NCI-H1048 (cell line): ENCODE results near the gene HBS1L.

Source experiments
- DNase-seq: peaks from one replicate; lab custom pipeline; 2025; lab: John Stamatoyannopoulos, UW

HBS1L gene

DNA sequence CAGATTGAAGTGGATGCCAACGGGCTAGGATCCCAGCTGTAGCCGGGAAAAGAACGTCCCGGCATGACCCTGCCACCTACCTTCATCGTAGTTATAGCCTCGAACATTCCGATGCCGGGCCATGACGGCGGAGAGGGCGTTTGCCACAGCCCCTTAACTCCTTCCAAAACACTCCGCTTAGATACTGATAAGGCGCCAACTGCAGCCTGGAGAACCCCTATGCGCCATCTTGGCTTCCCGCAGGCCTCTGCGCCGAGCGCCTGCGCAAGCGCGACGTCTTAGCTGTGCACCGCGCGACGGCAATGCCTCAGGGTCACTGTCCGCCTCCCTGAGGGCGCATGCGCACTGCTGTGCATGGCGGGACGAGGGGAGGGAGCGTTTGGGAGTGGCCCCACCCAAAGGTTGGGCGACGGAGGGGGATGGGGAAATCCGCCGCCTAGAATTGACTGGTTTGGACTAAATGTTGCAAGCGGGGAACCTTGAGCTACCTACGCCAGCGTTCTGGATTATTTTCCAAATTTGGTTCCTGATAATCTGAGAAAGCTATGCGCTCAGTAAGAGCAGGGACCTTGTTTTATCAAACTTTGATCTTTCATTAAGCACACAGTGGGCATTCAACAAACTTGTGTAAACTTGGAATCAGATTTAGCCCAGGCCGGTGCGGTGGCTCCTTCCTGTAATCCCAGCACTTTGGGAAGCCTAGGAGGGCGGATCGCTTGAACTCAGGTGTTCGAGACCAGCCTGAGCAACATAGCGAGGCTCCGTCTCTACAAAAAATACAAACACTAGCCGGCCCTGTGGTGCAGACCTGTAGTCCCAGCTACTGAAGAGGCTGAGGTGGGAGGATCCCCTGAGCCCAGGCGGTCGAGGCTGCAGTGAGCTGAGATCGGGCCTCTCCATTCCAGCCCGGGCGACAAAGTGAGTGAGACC lies at the start of gene HBS1L:
HBS1L (minus strand) TSS at position 254 of the 930 bp plus-strand sequence; CDS start at position 123, 131 bp downstream.
- peak; percentile 89 for DNase-seq

DNA sequence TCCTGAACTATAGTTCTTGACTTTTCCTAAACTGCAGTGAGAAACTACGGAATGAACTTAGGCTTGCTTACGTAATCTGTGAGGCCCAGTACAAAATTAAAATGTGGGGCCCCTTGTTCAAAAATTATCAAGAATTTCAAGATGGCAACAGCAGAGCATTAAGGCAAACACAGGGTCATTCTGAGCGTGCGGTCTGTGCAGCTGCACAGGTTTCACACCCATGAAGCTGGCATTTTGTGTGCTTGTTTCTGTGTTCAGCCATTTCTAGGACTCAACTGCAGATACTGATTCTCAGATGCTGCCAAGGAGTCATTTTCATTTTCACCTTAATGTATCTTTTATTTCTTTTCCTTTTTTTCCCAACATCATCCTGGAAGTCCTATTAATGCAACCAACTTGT lies 49.6 kb upstream of the HBS1L start:
- no peak for DNase-seq

DNA sequence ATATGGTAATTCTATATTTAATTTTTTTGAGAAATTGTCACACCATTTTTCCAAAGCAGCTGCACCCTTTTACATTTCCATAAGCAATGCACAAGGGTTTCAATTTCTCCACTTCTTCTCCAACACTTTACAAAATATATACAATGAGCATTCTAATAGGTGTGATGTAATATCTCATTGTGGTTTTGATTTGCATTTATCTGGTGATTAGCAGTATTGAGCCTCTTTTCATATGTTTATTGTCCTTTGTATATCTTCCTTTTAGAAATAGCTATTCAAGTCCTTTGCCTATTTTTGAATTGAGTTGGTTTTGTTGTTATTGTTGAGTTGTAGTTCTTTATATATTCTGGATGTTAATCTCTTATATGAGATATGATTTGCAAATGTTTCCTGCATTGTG lies 47.6 kb upstream of the HBS1L start:
- no peak for DNase-seq

DNA sequence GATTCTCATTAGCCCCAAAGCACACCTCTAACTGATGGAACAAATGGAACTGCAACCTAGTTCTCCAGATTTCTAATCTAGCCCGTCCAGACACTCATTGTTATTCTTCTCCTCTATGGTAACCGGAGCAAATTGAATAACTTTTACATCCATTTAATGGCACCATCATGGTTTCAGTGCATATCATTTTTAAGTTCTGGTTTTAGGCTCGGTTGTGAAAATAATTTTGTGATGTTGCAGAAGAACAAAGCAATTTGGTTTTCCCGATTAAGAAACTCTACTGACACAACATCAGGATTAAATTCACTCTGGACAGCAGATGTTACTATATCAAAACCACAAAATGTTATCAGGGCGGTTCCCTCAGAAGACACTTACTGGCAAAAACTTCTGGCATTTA lies 42.5 kb upstream of the HBS1L start:
- DNase-seq: no peak

DNA sequence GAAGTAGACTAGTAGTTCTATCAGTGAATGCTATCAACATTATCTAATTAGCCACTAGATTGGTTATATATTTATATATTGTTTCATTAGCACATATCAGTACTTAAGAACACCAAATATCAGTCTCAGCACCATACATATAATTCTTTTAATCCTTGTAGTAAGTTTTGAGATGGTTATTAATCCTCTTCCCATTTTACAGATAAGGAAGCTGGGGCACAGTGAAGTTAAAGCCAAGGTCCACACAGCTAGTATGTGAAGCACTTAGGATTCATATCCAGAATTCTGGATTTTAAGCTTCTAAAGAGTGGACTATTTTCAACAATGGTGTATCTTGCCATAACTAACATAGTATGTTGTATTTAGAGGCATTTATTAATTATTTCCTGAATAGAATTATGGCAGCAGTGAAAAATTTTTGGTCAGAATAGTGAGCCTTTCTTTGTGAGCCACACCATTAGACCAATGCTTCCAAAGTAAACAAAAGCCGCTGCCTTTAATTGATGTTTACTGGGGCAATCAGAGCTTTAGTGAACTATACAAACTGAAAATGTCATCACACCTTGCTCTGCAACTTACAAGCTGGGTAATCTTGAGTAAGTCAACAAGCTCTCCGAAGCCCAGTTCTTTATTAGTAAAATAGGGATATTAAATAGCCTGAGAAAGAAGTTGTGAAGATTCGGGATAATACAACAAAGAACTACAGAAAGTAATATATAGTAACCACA lies 41.9 kb upstream of the HBS1L start:
- no peak for DNase-seq

DNA sequence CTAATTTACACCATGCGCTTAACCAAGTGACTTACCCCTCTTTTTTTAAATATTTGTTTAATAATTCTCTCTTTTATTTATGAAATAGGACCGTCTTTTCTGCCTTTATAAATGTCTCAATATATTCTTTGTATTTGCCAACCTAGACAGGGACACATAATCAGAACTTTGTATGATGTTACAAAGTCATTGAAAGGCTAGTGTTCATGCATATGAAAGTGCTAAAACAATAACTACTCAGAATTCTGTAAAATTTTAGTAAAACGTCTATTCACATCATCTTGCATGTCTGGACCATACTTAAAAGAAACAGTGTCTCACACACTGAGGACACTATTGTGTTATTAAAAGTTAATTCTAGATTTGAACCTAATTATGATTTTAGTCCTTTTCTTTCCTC lies 41.1 kb upstream of the HBS1L start:
- DNase-seq: no peak

DNA sequence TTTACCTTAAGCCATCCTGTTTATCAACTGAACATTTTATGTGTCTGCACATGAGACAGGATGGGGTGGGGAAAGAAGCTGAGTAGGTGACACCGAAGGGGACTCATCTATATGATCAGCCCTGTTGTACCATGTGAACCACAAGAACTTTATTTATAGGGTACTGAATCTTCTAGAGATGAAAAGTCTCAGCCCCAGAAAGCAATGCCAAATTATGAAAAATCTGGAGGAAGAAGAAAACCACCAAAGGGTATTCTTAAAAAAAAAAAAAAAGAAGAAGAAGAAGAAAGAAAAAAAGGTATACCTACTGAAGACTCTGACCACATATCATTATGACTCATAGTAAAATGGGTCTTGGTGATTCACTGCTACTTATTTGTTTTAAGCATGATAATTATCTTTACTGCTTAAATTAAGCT lies 39.8 kb upstream of the HBS1L start:
- no peak for DNase-seq

DNA sequence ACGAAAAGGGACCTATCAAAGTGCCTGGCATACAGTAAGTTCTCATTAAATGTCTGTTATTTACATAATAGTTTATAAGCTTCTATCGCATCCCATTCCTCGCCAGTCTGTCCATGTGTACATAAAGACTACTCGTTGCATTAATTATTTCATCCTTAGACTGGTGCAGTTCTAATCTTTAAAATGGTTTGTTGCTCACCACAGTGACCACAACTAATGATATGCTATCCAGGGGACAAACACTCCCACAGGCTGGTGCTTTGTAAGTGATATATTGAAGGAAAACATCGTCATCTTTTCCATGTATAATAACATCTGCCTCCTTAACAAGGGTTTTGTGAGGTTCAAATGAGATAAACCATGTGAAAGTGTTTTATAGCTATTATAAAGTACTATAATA lies 39.0 kb upstream of the HBS1L start:
- no peak for DNase-seq

DNA sequence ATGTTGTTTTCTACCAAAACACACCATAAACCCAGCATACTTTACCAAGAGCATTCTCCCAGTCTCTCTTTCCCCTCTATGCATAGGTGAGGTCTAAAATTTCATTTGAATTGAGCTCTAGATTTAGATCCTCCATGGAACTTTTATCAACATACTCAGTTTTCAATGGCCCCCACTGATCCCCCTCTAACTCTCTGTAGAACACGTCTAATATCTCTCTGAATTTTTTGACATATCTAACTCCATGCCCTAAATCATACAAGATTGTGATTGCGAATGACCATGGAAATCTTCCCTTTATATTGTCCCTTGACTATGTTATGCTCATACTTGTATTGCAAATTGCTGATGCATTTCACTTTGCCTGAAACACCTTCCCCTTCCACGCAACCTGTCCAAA lies 38.1 kb upstream of the HBS1L start:
- no peak for DNase-seq

DNA sequence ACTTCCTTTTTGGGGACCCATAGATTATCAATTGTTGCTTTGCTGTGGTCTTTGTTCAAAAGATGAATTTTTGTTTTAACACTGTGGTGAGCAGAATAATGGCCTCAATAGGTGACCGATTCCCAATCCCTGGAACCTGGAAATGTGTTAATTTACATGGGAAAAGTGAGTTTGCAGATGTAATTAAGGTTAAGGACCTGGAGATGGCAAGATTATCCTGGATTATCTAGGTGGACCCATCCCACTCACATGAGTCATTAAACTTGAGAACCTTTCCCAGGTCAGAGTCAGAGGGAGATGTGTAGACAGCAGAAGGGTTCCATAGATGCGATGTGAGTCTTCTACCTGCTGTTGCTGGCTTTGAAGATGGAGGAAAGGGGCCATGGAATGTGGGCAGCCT lies 36.2 kb upstream of the HBS1L start:
- no peak for DNase-seq

DNA sequence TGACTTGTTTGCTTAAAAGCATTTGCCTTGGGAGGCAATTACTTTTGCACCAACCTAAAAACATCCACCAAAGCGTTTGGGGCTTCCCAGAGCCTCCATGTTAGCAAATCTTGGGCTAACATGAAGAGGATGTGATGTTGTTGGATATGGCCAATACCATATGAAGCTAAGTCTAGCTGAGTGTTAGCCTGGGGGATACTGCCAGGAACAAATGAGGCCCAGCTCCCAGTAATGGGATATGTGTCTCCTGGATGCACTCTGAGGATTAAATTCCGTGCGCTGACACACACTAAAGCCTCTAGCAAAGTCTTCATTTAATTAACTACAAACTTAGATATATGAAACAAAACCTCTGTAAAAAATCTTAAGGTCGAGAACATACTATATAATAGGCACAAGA lies 35.3 kb upstream of the HBS1L start:
- no peak for DNase-seq

DNA sequence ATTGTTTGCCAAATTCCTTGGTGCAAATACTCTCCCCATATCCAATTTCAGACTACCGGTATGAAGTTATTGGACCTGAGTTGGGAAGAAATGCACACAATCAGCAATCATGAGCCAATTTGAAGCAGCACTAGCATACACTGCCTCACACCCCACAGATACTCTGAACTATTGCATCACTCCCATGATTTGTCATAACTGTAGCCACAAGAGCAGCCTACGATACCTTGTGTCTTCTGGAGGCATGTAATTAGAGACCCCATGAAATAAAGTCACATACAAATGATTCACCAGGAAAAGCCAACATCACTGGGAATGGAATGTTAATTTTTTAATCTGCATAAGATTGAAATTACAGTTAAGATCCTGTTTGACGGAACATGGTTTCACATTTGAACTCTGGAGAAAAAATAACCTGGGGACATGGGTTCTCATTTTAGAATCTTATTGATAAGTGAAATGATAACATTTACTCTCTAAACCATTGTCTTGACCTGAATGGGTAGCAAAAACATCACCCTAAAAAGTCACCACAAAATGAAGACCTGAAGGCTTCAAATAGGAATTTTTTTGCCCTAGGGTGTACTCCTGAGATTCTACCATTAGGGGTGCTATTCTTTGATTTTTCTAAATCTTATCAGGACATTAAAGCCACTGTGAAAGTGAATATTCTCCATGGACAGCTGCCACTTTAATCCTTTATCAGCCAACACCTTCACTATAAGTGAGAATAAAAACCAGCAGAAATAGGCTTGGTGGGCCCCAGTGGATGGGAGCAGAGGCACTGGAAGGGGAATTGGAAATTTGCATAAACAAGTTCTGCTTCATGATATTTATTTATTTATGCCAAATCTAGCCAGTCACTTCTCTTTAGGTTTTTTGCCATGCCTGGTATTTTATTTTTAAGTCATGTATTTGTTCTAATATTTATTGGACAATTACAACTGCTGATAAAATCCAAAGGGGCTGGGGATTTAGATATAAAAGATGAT lies 34.5 kb upstream of the HBS1L start:
- DNase-seq: no peak

DNA sequence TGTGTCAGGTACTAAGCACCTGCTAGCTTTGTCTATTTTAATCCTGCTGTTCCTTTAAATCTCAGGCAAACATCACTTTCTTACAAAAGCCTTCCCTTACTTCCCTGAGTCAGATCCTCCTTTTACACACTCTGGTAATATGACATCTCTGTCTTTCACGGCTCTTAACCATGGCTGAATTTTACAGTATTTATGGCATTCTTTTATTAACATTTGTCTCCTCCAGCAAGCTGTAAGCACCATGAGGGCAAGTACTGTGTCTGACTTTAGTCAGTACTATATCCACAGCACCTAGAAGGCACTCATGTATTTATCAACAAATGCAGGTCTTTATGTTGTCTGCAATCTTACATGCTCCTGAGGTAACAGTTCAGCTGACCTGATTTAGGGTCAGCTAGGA lies 33.7 kb upstream of the HBS1L start:
- no peak for DNase-seq

DNA sequence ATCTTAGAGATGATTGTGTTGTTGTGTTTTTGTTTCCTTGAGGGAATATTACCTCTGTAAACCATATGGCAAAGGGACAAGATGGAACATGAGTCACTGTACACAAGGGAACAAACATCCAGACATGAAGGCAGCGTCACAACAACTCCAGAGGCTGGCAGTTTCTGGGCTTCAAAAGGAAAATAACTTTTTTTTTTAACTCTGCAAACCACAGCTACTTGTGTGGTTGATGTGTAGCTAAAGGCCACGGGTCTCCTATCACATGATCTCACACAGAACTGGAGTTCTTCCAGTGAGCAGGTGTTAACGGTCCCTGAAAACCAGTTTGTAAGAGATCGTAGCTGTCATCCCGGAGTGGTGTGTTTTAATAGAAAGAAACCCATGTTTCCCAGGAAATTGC lies 33.2 kb upstream of the HBS1L start:
- DNase-seq: no peak

DNA sequence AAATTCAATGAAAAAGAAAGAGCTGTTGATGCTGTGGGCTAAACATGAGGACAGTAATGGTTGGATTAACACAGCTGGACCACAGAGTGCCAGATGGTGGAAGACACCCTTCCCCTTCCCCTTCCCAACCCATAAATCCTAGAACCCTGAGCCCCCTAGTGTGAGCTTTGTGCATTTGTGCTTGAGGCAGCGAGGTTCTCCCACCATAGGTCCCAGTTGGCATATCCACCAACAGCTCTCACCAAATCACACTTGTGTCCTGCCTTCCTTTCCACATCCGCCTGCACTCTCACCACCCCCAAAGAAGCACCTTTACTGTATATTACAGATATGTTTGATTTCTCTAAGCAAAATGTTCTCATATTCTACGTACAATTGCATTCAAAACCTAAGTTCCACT lies 32.8 kb upstream of the HBS1L start:
- DNase-seq: no peak

DNA sequence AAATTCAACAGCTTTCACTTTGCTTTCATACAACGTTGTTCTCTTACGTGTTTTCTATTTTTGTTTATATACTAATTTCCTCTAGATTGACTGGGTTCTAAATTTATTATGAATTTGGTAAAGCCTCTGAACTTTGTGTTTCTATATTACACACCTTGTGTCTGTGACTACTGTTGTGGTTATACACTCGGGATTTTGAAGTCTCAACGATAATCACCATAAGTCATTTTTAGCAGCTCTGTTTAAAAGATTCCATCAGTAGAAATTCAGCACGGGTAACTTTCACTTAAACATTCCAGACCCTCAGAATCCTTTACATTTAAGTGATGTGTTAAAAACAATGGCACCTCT lies 31.8 kb upstream of the HBS1L start:
- DNase-seq: no peak

DNA sequence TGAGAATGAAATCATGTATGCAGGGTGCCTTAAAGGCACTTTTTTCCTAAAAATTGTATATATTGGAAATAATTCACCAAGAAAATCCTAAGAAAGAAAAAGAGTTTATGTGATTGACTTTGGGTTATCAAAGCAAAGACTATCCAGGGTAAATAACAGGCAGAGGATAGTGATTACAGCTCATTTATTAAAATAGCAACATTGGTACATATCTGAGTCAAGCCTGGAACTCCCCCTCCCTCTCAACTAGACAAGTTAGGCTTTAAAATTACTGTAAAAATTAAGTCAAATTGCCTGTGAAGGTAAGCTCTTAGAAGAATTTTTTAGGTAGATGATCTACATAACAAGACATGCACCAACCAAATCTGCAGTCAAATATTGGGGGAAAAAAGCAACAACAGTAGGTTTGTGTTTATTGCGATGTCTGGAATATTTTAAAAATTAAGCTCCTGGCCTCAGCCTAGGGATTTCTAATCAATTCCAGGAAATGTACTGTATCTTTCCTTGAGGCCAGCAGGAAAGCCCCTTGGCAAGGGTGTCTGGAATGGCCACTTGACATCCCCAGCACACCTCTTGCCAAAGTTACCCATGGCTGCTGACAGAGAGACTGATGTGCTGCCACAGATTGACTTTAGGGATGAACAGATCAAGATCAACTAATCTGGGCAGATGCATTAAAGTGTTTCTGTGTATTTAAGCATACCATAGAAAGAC lies 31.2 kb upstream of the HBS1L start:
- DNase-seq: no peak

DNA sequence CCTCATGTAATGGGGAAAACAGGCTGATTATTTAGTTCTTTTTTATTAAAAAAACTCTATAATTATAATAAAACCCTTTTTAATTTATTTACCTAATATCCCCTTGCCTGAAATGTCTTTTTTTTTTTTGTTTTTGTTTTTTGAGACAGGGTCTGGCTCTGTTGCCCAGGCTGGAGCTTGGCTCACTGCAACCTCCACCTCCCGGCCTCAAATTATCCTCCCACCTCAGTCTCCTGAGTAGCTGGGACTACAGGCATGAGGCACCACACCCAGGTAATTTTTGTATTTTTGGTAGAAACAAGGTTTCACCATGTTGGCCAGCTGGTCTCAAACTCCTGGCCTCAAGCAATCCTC lies 30.3 kb upstream of the HBS1L start:
- no peak for DNase-seq

DNA sequence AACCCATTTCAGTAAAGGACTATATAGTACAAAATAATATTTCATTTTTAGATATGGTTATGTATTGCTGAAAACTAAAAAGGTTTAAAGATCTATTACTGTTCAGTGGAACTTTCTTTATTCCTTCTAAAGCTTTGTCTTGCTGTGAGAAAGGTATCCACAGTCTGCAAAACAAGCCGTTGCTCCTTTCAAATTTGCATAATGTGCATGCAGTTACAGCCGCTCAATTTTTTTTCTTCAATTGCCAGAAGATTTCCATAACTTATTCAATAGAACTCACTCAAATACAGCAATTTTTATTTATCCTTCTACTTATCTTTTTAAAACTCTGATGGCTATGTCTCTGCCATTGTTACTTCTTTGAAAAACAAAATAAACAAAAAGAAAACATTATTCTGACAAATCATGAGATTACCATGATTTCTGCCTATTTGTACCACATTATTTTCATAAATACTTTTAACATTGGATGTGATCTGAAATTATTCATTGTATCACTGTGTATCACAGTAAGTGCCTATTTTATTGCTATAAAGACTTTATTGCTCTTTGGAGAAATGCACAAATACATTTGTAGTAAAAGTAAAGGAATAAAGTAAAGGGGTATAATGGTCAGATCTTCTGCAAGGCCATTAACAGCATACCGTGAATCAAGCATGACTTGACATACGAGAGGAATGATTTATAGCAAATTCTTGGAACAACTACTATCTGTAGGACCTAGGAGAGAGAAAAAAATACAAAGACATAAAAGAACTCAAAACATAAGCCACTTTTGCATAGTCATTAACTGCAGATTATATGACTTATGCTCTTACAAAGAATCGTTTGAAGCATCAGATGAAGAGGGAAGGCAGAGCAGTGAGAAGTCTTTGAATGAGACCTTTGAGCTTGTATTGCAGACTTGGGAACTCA lies 29.6 kb upstream of the HBS1L start:
- DNase-seq: peak; percentile 59

DNA sequence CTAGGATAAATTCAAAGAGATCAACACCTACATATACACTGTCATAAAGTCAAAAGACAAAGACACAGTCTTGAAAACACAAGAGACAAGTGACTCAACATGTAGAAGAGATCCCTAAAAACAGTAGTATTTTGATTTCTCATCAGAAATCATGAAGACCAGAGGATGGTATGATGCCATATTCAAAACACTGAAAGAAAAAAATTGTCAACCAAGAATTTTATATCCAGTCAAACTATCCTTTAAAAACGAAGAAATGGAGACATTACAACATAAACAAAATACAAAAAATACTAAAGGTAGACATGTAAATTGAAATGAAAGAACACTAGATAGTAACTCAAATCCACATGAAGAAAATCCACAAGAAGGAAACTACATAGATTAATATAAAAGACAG lies 27.3 kb upstream of the HBS1L start:
- no peak for DNase-seq

DNA sequence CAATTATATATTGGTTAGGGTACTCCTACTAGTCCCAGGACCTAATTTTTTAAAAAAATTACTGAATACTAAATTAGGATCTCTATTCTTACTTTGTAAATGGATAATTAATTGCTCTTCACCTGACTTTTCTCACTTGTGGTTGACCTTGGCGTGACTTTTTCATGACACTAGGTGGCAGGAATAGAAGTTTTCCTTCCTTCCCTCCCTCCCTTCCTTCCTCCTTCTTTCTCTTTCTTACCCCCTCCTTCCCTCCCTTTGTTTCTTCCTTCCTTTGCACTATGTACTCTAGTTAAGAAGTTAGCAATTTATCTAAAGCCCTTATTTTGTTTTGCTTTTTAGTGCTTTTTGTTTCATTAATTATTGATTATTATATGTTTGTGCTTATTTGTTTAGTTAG lies 20.4 kb upstream of the HBS1L start:
- no peak for DNase-seq
